Right atrium auricular region (tissue), 2 donors: ENCODE results near the gene LETMD1. TPM values are rescaled to one million over a fixed set of nuclear protein-coding genes. Genes with fewer than 3 reads are reported as not detected.

Experiments
- DNase-seq: peaks from one replicate; pipeline ENCODE4 v3.0.0-alpha.2; 2019; ENCODE audit warnings: low spot score
- H3K27ac ChIP-seq, 2 donors: fragments of 200-600 bp; sonication (generic); 1 replicate in 1 of 2; 2 replicates in 1 of 2; pipeline ENCODE4 v1.5.1; 2016 to 2019
- H3K27me3 ChIP-seq, 2 donors: fragments of 200-600 bp; sonication (generic); one replicate each; pipeline versions ENCODE4 v1.5.1 to v1.6.0; 2017 to 2019
- H3K36me3 ChIP-seq: fragments of 200-600 bp; sonication (generic); one replicate; pipeline ENCODE4 v1.5.1; 2016
- H3K4me1 ChIP-seq, 2 donors: fragments of 200-600 bp; sonication (generic); one replicate each; pipeline versions ENCODE4 v1.5.1 to v1.6.0; 2017 to 2019
- H3K4me3 ChIP-seq, 2 donors: fragments of 200-600 bp; sonication (generic); 1 replicate in 1 of 2; 2 replicates in 1 of 2; pipeline ENCODE4 v1.5.1; 2017 to 2019; ENCODE audit warnings: mild to moderate bottlenecking in 1 of 2, moderate library complexity in 1 of 2
- H3K9me3 ChIP-seq, 2 donors: fragments of 200-600 bp; sonication (generic); one replicate each; pipeline ENCODE4 v1.5.1; 2019
- CTCF ChIP-seq, 2 donors: fragments of 200-600 bp; sonication (generic); IDR thresholded peaks; one replicate each; pipeline ENCODE4 v1.5.1; 2019; ENCODE audit warnings: antibody characterized with exemption in 2 of 2
- total RNA-seq, 2 donors: library from RNA; depleted of rRNA; stranded (reverse); fragments of >200 nt; gene quantifications; one replicate each; pipeline ENCODE4 v1.1.0, GENCODE V29; 2016

The LETMD1 gene
- total RNA-seq, 2 donors from 2014 or later = 22.8 to 27.2 TPM

DNA sequence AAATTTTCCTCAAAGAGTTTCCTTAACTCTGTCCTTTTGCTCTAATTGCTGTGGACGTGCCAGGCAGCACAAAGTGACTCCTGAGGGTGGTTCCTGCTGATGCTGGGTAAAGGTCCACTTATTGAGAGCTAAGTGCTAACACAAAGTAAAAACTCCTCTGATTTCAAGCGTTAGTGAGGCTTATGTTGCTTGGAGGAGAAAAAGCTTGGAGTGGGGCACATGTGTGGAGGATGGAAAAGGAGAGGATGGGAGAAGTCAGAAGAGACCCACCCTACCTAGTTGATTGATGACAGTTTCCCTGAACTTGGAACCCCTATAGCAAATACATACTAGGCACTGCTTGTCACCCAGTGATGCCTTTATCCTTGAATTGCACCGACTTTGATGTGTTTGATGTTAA is 11.8 kb upstream of the LETMD1 start:
- H3K36me3 ChIP-seq = no peaks in the 10 kb centered on the region
- H3K4me3 ChIP-seq = no peak overlapping the region
- H3K27me3 ChIP-seq = no peaks in the 10 kb centered on the region
- no peak overlapping the region for H3K27ac ChIP-seq
- TF ChIP-seq CTCF (IDR thresholded peaks at IDR 0.05) = no peak
- no peaks in the 10 kb centered on the region for H3K9me3 ChIP-seq
- no peaks in the 10 kb centered on the region for H3K4me1 ChIP-seq
- no peak for DNase-seq

DNA sequence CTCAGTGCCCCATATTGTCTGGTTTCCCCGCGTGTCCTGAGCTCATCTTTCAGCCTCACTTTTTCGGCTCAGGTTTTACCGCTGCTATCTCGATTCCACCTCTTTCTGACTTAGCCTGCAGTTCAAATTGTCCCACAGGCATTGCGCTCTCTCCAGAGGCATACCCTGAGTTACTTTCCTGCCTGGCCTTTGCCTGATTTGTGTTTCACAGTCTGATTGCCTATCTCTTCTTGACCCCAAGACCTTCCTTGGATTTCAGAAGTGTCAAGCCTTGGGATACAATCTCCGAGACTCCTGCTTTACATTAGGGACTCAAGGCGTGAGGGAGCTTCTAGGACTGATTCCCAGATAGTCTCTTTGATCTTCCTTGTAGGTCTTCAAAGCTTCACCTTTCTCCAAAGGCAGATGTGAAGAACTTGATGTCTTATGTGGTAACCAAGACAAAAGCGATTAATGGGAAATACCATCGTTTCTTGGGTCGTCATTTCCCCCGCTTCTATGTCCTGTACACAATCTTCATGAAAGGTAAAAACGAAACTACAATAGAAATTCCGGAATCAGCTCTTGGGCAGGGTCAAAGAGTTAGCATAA is 629 bp downstream of the LETMD1 start:
- Histone ChIP-seq H3K27ac (peak overlapping the region; percentile 96 to 99), H3K9me3 (no peaks in the 10 kb centered on the region), H3K36me3 (peaks cover 21% of the 10 kb centered on the region), H3K27me3 (no peaks in the 10 kb centered on the region), H3K4me1 (peaks cover 0 to 20% of the 10 kb centered on the region in 2 donors), H3K4me3 (peak overlapping the region; percentile 72 to 88)
- DNase-seq = no peak
- TF ChIP-seq CTCF (IDR thresholded peaks at IDR 0.05) = no peak

DNA sequence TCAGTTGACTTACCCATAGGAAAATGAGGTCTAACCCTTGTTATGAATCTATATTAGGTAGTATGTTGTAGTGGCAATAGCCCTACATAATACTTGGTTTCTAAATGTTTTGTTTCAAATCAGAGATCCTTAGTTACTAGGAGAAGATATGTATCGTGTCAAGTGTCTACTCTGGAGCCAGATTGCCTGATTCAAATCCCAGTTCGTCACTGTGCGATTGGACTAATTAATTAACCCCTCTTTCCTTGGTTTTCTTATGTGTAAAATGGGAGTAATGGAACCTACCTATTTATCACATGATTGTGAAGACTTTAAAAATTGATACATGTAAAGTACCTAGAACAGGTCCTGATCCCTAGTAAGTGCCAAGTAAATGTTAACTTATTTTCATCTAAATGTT is 1.4 kb downstream of the LETMD1 start:
- no peak overlapping the region for H3K27ac ChIP-seq
- no peak for TF ChIP-seq CTCF (IDR thresholded peaks at IDR 0.05)
- no peaks in the 10 kb centered on the region for H3K27me3 ChIP-seq
- DNase-seq = no peak
- H3K9me3 ChIP-seq = no peaks in the 10 kb centered on the region
- H3K4me3 ChIP-seq = peak overlapping the region; percentile 72 to 88
- peaks cover 0 to 20% of the 10 kb centered on the region in 2 donors for H3K4me1 ChIP-seq
- H3K36me3 ChIP-seq = peaks cover 29% of the 10 kb centered on the region

DNA sequence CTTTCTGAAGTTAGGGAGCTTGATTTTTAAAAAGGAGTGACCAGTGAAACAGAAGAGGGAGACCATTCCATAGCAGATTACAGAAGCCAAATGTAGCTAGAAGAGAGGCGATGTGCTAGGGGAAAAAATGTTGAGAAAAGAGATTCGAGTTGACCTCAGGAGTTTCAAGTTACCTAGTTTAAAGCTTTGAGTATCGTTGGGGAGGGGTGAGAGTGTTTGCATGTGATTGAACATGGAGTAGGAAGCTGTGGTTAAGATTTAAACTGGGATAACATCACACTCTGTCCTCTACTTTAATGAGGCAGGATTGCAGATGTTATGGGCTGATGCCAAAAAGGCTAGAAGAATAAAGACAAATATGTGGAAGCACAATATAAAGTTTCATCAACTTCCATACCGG is 3.7 kb downstream of the LETMD1 start:
- no peak for DNase-seq
- no peaks in the 10 kb centered on the region for H3K9me3 ChIP-seq
- peaks cover 44% of the 10 kb centered on the region for H3K36me3 ChIP-seq
- no peak overlapping the region for H3K4me3 ChIP-seq
- no peak overlapping the region for H3K27ac ChIP-seq
- no peaks in the 10 kb centered on the region for H3K27me3 ChIP-seq
- no peak for TF ChIP-seq CTCF (IDR thresholded peaks at IDR 0.05)
- peaks cover 0 to 20% of the 10 kb centered on the region in 2 donors for H3K4me1 ChIP-seq

DNA sequence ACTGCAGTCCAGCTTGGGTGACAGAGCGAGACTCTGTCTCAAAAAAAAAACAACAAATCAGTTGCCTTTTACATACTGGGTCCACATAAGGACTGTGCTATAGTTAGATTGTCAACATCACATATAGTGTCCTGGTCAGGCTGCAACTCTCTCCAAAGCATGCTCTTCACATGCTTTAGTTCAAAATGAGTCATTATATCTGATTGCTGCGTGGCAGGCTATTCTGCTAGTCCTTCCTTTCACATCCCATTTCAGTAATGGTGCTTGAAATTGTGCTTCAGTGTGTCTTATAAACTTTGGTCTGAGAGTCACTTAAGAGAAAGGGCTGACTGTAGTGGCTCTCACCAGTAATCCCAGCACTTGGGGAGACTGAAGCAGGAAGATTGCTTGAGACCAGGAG is 6.9 kb downstream of the LETMD1 start:
- TF ChIP-seq CTCF (IDR thresholded peaks at IDR 0.05) = no peak
- Histone ChIP-seq H3K27me3 (no peaks in the 10 kb centered on the region), H3K36me3 (peaks cover 77% of the 10 kb centered on the region), H3K27ac (no peak overlapping the region), H3K4me3 (no peak overlapping the region), H3K4me1 (no peaks in the 10 kb centered on the region), H3K9me3 (no peaks in the 10 kb centered on the region)
- DNase-seq = no peak

DNA sequence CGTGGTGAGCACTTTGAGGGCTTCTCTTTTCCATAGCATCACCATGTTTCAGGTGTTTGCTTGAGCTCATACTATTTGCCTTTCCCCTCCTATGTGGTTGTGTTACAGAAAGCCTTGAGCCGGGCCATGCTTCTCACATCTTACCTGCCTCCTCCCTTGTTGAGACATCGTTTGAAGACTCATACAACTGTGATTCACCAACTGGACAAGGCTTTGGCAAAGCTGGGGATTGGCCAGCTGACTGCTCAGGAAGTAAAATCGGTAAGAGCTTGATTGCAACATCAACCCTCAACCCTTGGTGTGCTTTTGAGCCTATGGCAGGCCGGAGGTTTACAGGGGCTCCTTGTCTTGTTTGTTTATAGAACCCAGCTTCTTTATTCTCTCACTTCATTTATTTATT is 8.1 kb downstream of the LETMD1 start:
- no peak for TF ChIP-seq CTCF (IDR thresholded peaks at IDR 0.05)
- H3K27ac ChIP-seq = no peak overlapping the region
- H3K9me3 ChIP-seq = no peaks in the 10 kb centered on the region
- H3K4me3 ChIP-seq = no peak overlapping the region
- peaks cover 82% of the 10 kb centered on the region for H3K36me3 ChIP-seq
- no peaks in the 10 kb centered on the region for H3K27me3 ChIP-seq
- no peak for DNase-seq
- H3K4me1 ChIP-seq = no peaks in the 10 kb centered on the region
